PC-9 (cell line): ENCODE results near the gene GORAB. TPM values are rescaled to one million over a fixed set of nuclear protein-coding genes. Genes with fewer than 3 reads are reported as not detected.

Source experiments
- BruUV-seq: library from RNA; stranded (reverse); fragments of 400-500 nt; replicated peaks from 2 replicates; lab custom pipeline; 2021; lab: Mats Ljungman, UMichigan
- CTCF ChIA-PET: fragments of 300-600 bp; sonication (Branson Sonifier 250); formaldehyde crosslinking; loops from one replicate; lab custom pipeline; 2022; ENCODE audit warnings: antibody characterized with exemption; lab: Charles Lee
- POLR2A ChIA-PET: fragments of 300-600 bp; sonication (Branson Sonifier 250); formaldehyde crosslinking; loops from one replicate; lab custom pipeline; 2022; ENCODE audit warnings: antibody characterized with exemption; ENCODE audit not compliant: unreplicated experiment; lab: Charles Lee
- DNase-seq, 2 experiments: peaks; one replicate each; pipeline versions ENCODE4 v3.0.0 to v3.0.0-alpha.2; 2015 to 2022; ENCODE audit warnings: mixed read lengths in 1 of 2
- H2AFZ ChIP-seq: fragments of 200-600 bp; sonication (generic); 2 replicates; pipeline ENCODE4 v1.8.1; 2017; ENCODE audit warnings: antibody characterized with exemption
- H3F3A ChIP-seq: fragments of 200-600 bp; sonication (generic); 2 replicates; pipeline ENCODE4 v1.8.1; 2017; ENCODE audit warnings: antibody characterized with exemption, mild to moderate bottlenecking, low read depth; ENCODE audit not compliant: insufficient read depth
- H3K27ac ChIP-seq: fragments of 200-600 bp; sonication (generic); 2 replicates; pipeline ENCODE4 v1.6.1; 2016; ENCODE audit warnings: mixed run types
- H3K27me3 ChIP-seq: fragments of 200-600 bp; sonication (generic); 2 replicates; pipeline ENCODE4 v1.6.1; 2016; ENCODE audit warnings: low read depth, mixed run types; ENCODE audit not compliant: insufficient read depth
- H3K36me3 ChIP-seq: fragments of 200-600 bp; sonication (generic); 2 replicates; pipeline ENCODE4 v1.6.1; 2016; ENCODE audit warnings: low read depth, mixed run types
- H3K4me1 ChIP-seq: fragments of 200-600 bp; sonication (generic); replicated peaks from 2 replicates; pipeline ENCODE4 v1.6.1; 2016; ENCODE audit warnings: mixed run types; ENCODE audit not compliant: insufficient read depth
- H3K4me2 ChIP-seq: fragments of 200-600 bp; sonication (generic); 2 replicates; pipeline ENCODE4 v1.6.1; 2017; ENCODE audit warnings: mixed run types
- H3K4me3 ChIP-seq: fragments of 200-600 bp; sonication (generic); 2 replicates; pipeline ENCODE4 v1.6.1; 2016; ENCODE audit warnings: mixed run types
- H3K79me2 ChIP-seq: fragments of 200-600 bp; sonication (generic); 2 replicates; pipeline ENCODE4 v1.6.1; 2017; ENCODE audit warnings: low read depth, mixed run types
- H3K9me2 ChIP-seq: fragments of 200-600 bp; sonication (generic); 2 replicates; pipeline ENCODE4 v1.8.1; 2017; ENCODE audit warnings: mild to moderate bottlenecking; ENCODE audit not compliant: insufficient read depth
- H3K9me3 ChIP-seq: fragments of 200-600 bp; sonication (generic); 2 replicates; pipeline ENCODE4 v1.8.1; 2016; ENCODE audit warnings: low read depth; ENCODE audit not compliant: insufficient read depth
- H4K20me1 ChIP-seq: fragments of 200-600 bp; sonication (generic); 2 replicates; pipeline ENCODE4 v1.8.1; 2017; ENCODE audit not compliant: insufficient read depth
- CTCF ChIP-seq: fragments of 200-600 bp; sonication (generic); conservative IDR thresholded peaks from 2 replicates; pipeline ENCODE4 v1.6.1; 2017; ENCODE audit warnings: mixed run types, antibody characterized with exemption, mild to moderate bottlenecking, moderate library complexity
- EZH2 ChIP-seq: fragments of 200-600 bp; sonication (generic); IDR thresholded peaks from 2 replicates; pipeline ENCODE4 v1.8.0; 2017; ENCODE audit warnings: antibody characterized with exemption, low read depth
- intact Hi-C: fragments of 100-400 bp; cut with micrococcal nuclease; formaldehyde crosslinking; loops from one replicate; pipeline ENCODE4 v1.10.0; 2022; ENCODE audit not compliant: unreplicated experiment
- total RNA-seq: library from RNA; stranded (reverse); gene quantifications from 2 replicates; pipeline ENCODE4 v1.2.3, GENCODE V29; 2021

The GORAB gene
- total RNA-seq, 1 experiment from 2014 or later: 8.4 TPM

GRCh38 chr1:170530972-170531757 lies 801 bp upstream of the GORAB start:
- Histone ChIP-seq H3K9me3 (no peaks in the 10 kb centered on the region), H3K4me3 (peak overlapping the region; percentile 80), H4K20me1 (no peaks in the 10 kb centered on the region), H3K4me1 (peaks cover 14% of the 10 kb centered on the region), H3K9me2 (no peaks in the 10 kb centered on the region), H3K36me3 (peaks cover 8% of the 10 kb centered on the region), H2AFZ (peak overlapping the region; percentile 92), H3K27ac (peak overlapping the region; percentile 86), H3K27me3 (no peaks in the 10 kb centered on the region), H3K79me2 (peaks cover 32% of the 10 kb centered on the region), H3K4me2 (peak overlapping the region; percentile 96), H3F3A (no peaks in the 10 kb centered on the region)
- TSS peak; percentile 87 for BruUV-seq
- ChIA-PET POLR2A (interaction anchor here (0.7 kb wide), 1 partner anchor 819 kb away, joined by 4 read pairs; no protein-coding TSS in a partner anchor), CTCF (interaction anchor here (0.6 kb wide), 1 partner anchor 32 kb away, joined by 8 read pairs; no protein-coding TSS in a partner anchor)
- intact Hi-C loops: loop anchor here (5.0 to 10.0 kb wide), 2 partner anchors 599 to 636 kb away; partner anchors contain the start of gene SCYL3
- DNase-seq: no peak
- no peak for TF ChIP-seq CTCF
- TF ChIP-seq EZH2: no peak

- no peaks in the 10 kb centered on the region for H4K20me1 ChIP-seq
- ChIA-PET POLR2A (no interaction called here), CTCF (no interaction called here)
- H3K4me2 ChIP-seq: peak overlapping the region; percentile 96
- TF ChIP-seq CTCF (no peak), EZH2 (no peak)
- H3K4me1 ChIP-seq: peaks cover 14% of the 10 kb centered on the region
- no peaks in the 10 kb centered on the region for H3K9me3 ChIP-seq
- H3K4me3 ChIP-seq: peak overlapping the region; percentile 80
- H3K79me2 ChIP-seq: peaks cover 36% of the 10 kb centered on the region
- no TSS peak for BruUV-seq
- no peaks in the 10 kb centered on the region for H3F3A ChIP-seq
- no peak overlapping the region for H3K27ac ChIP-seq
- no peak overlapping the region for H2AFZ ChIP-seq
- intact Hi-C loops: loop anchor here (5.0 to 10.0 kb wide), 2 partner anchors 601 to 638 kb away; partner anchors contain the start of gene SCYL3
- H3K9me2 ChIP-seq: no peaks in the 10 kb centered on the region
- H3K36me3 ChIP-seq: peaks cover 8% of the 10 kb centered on the region
- DNase-seq: no peak
- H3K27me3 ChIP-seq: no peaks in the 10 kb centered on the region
Observed at GRCh38 chr1:170533298-170533697, 1.3 kb downstream of the GORAB start.

- Histone ChIP-seq H3K9me3 (no peaks in the 10 kb centered on the region), H3K27ac (no peak overlapping the region), H2AFZ (no peak overlapping the region), H3K79me2 (peaks cover 36% of the 10 kb centered on the region), H3K4me1 (peaks cover 14% of the 10 kb centered on the region), H3K27me3 (no peaks in the 10 kb centered on the region), H3K36me3 (peaks cover 8% of the 10 kb centered on the region), H3K4me2 (no peak overlapping the region), H3F3A (no peaks in the 10 kb centered on the region), H3K4me3 (no peak overlapping the region), H3K9me2 (no peaks in the 10 kb centered on the region), H4K20me1 (no peaks in the 10 kb centered on the region)
- ChIA-PET CTCF (no interaction called here), POLR2A (no interaction called here)
- TF ChIP-seq EZH2 (no peak), CTCF (no peak)
- intact Hi-C loops: loop anchor here (5.0 to 10.0 kb wide), 2 partner anchors 602 to 640 kb away; partner anchors contain the start of gene SCYL3
- DNase-seq: no peak
- BruUV-seq: no TSS peak
Observed at GRCh38 chr1:170534626-170535147, 2.7 kb downstream of the GORAB start.
